ENCODE data around the gene UNCX. TPM values are rescaled to one million over a fixed set of nuclear protein-coding genes. Genes with fewer than 3 reads are reported as not detected.

Gene UNCX
- total RNA-seq, 1 experiment from 2014 or later = not detected

DNA sequence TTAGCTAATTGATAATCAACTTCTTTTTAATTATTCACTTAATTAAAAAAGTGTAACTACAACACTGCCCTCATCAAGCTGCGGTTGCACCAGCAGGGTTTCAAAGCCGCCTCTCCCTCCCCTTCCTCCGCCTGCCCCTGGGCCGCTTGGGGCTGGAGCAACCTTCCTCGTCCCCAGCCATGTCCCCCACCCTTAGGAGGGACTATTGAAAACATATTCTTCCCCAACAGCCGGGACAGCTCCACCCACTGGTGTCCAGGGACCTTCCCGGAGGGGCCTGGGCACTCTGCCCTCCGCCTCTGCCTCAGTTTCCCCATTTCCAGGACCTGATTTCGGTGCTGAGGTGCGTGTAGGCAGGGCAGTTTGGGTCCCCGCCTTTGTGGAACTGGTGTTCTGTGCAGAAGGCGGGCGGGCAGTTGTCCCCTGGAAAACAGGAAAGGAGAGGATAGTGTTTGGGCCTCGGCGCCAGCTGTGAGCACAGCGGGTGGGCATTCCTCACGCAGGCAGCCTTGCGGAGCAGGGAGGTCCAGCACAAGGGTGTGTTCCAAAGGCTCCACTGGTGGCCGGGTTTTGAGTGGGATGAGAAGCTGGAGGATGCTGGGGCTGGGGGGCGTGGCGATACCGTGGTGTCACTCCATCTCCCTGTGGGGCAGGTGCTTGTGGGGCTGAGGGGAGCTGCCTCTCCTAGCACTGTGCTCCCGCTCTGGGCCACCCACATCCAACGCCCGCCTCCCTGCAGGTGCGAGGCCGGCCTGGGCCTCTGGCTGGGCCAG, 15.7 kb downstream of the UNCX start:
- Mint-ChIP-seq H3K4me3 (ENCODE audit: low read depth, unreplicated experiment) (no peak overlapping the region), H3K36me3 (ENCODE audit: insufficient read depth, unreplicated experiment) (peaks cover 4% of the 10 kb centered on the region), H3K9me3 (ENCODE audit: low read depth, unreplicated experiment) (no peaks in the 10 kb centered on the region), H3K4me1 (ENCODE audit: low read depth, unreplicated experiment) (no peaks in the 10 kb centered on the region), H3K27me3 (ENCODE audit: unreplicated experiment) (peaks cover 100% of the 10 kb centered on the region), H3K27ac (ENCODE audit: unreplicated experiment) (no peak overlapping the region)
- CTCF ChIA-PET = interaction anchor here (0.6 kb wide), 2 partner anchors 26 to 559 kb away, joined by 3 to 5 read pairs; no protein-coding TSS in a partner anchor
- TF ChIP-seq, protein P1, sequence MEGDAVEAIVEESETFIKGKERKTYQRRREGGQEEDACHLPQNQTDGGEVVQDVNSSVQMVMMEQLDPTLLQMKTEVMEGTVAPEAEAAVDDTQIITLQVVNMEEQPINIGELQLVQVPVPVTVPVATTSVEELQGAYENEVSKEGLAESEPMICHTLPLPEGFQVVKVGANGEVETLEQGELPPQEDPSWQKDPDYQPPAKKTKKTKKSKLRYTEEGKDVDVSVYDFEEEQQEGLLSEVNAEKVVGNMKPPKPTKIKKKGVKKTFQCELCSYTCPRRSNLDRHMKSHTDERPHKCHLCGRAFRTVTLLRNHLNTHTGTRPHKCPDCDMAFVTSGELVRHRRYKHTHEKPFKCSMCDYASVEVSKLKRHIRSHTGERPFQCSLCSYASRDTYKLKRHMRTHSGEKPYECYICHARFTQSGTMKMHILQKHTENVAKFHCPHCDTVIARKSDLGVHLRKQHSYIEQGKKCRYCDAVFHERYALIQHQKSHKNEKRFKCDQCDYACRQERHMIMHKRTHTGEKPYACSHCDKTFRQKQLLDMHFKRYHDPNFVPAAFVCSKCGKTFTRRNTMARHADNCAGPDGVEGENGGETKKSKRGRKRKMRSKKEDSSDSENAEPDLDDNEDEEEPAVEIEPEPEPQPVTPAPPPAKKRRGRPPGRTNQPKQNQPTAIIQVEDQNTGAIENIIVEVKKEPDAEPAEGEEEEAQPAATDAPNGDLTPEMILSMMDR (IDR thresholded peaks at IDR 0.05; ENCODE audit: unreplicated experiment) = no peak
- BruUV-seq (replicated peaks) = no TSS peak
- no peak for DNase-seq
- intact Hi-C loops (cut with micrococcal nuclease; ENCODE audit: unreplicated experiment) = no loop called here

DNA sequence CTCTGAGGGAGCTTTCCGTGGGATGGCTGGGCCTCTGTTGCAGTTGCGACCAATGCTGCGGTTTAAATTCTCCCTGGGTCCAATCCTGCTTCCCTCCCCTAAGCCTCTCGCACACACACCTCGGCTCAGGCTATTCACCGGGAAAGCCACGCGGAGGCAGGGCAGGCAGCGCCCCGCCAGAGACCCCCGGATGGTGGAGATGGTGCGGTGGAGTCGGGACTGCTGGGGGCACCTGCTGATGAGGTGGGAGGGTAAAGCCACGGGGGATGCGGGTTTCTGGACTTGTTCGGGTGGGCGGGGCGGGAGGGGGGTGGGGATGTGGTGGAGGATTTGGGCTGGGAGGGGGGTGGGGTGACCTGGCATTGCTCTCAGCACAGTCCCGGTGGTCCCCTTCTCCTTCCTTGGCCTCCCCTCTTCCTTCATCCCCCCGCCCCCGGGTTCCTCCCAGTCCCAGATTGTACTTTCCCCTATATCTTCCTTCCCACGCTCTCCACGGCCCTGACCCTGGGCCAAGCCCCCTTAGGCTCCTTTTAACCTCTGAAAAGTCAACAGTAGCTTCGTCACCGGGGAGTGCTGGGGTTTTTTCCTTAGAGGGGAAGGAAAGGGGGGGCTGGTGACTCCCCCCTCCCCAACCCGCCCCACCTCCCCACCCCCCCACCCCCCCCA, 16.4 kb downstream of the UNCX start:
- Mint-ChIP-seq H3K9me3 (ENCODE audit: low read depth, unreplicated experiment) (no peaks in the 10 kb centered on the region), H3K27ac (ENCODE audit: unreplicated experiment) (no peak overlapping the region), H3K4me3 (ENCODE audit: low read depth, unreplicated experiment) (no peak overlapping the region), H3K36me3 (ENCODE audit: insufficient read depth, unreplicated experiment) (peaks cover 4% of the 10 kb centered on the region), H3K4me1 (ENCODE audit: low read depth, unreplicated experiment) (peaks cover 6% of the 10 kb centered on the region), H3K27me3 (ENCODE audit: unreplicated experiment) (peaks cover 100% of the 10 kb centered on the region)
- no peak for DNase-seq
- intact Hi-C loops (cut with micrococcal nuclease; ENCODE audit: unreplicated experiment) = no loop called here
- BruUV-seq (replicated peaks) = no TSS peak
- CTCF ChIA-PET = interaction anchor here (0.6 to 0.7 kb wide), 2 partner anchors 534 to 559 kb away, joined by 3 read pairs; no protein-coding TSS in a partner anchor
- TF ChIP-seq, protein P1 (IDR thresholded peaks at IDR 0.05; ENCODE audit: unreplicated experiment) = no peak

DNA sequence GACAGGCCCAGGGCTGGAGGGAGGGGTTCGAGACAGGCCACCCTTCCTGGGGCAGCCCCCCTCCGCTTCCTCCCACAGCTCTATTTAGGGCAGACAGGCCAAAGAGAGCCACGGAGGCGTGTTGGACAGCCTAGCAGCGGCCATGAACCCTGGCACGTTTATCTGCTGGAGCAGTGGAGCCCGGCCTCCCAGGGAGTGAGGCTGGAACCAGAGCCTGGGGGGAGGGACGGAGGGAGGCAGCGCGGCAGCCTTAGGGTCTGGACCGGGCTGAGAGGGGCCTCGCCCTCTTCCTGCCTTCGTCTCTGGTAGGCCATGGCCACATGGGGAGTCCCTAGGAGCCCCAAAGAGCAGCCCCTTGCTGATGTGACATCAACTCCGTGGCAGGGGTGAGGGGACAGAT, 17.1 kb downstream of the UNCX start:
- Mint-ChIP-seq H3K36me3 (ENCODE audit: insufficient read depth, unreplicated experiment) (peaks cover 4% of the 10 kb centered on the region), H3K9me3 (ENCODE audit: low read depth, unreplicated experiment) (no peaks in the 10 kb centered on the region), H3K4me3 (ENCODE audit: low read depth, unreplicated experiment) (no peak overlapping the region), H3K4me1 (ENCODE audit: low read depth, unreplicated experiment) (peaks cover 12% of the 10 kb centered on the region), H3K27me3 (ENCODE audit: unreplicated experiment) (peaks cover 100% of the 10 kb centered on the region), H3K27ac (ENCODE audit: unreplicated experiment) (no peak overlapping the region)
- BruUV-seq (replicated peaks) = no TSS peak
- DNase-seq = no peak
- TF ChIP-seq, protein P1 (IDR thresholded peaks at IDR 0.05; ENCODE audit: unreplicated experiment) = no peak
- intact Hi-C loops (cut with micrococcal nuclease; ENCODE audit: unreplicated experiment) = no loop called here
- CTCF ChIA-PET = interaction anchor here (0.7 kb wide), 1 partner anchor 533 kb away, joined by 3 read pairs; no protein-coding TSS in a partner anchor

DNA sequence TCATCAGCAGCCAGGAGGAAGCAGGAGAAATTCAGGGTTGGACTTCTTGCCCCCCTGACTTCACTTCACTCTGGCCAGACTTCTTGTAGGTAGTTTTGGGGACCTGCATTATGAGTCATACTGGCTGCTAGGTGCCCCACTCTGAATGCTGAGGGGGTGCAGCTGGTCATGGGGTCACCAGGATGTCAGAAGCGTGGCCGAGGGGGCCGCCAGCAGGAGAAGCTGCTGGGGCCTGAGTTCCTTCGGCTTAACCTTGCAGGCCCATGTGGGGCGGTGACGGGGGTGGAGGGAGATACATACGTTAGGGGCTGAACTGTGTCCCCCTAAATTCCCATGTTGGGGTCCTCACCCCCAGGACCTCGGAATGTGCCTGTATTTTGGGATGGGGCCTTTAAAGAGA, 18.2 kb downstream of the UNCX start:
- no peak overlapping the region for H3K27ac Mint-ChIP-seq (ENCODE audit: unreplicated experiment)
- DNase-seq = no peak
- intact Hi-C loops (cut with micrococcal nuclease; ENCODE audit: unreplicated experiment) = no loop called here
- no TSS peak for BruUV-seq (replicated peaks)
- peaks cover 12% of the 10 kb centered on the region for H3K4me1 Mint-ChIP-seq (ENCODE audit: low read depth, unreplicated experiment)
- peaks cover 100% of the 10 kb centered on the region for H3K27me3 Mint-ChIP-seq (ENCODE audit: unreplicated experiment)
- CTCF ChIA-PET = interaction anchor here (1.8 kb wide), 1 partner anchor 12 kb away, joined by 6 read pairs; no protein-coding TSS in a partner anchor
- H3K36me3 Mint-ChIP-seq (ENCODE audit: insufficient read depth, unreplicated experiment) = peaks cover 4% of the 10 kb centered on the region
- TF ChIP-seq, protein P1 (IDR thresholded peaks at IDR 0.05; ENCODE audit: unreplicated experiment) = no peak
- no peak overlapping the region for H3K4me3 Mint-ChIP-seq (ENCODE audit: low read depth, unreplicated experiment)
- no peaks in the 10 kb centered on the region for H3K9me3 Mint-ChIP-seq (ENCODE audit: low read depth, unreplicated experiment)
